ENCODE data around the gene NR5A2.

The NR5A2 gene

DNA sequence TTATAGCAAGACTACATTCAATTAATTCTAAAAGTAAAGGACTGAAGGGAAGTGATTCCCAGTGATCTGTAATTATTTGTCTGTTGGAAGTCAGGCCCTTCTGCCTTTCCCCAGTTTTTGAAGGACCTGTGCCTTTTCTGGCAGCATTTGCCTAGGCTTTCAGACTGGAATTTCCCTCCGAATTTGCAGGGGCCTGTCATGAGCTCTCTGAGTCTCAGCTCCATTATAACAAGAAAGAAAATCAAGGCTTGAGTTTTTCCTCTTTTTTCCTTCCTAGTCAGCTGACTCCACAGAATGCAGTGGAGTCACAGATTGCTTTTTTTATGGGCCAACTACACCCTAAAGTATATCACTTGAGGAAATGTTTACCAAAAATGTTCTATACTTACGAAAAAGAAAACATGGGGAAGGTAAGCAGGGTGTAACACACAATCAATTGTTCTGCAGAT, 1.1 kb downstream of the NR5A2 start:
- H3K9ac ChIP-seq, result peak overlapping the region; percentile 46; the same call in 1 of the 2 replicates
- peak overlapping the region; percentile 6; the same call in 1 of the 2 replicates for H3K27ac ChIP-seq
- H2AFZ ChIP-seq (ENCODE audit: low read depth), result peak overlapping the region; percentile 94

DNA sequence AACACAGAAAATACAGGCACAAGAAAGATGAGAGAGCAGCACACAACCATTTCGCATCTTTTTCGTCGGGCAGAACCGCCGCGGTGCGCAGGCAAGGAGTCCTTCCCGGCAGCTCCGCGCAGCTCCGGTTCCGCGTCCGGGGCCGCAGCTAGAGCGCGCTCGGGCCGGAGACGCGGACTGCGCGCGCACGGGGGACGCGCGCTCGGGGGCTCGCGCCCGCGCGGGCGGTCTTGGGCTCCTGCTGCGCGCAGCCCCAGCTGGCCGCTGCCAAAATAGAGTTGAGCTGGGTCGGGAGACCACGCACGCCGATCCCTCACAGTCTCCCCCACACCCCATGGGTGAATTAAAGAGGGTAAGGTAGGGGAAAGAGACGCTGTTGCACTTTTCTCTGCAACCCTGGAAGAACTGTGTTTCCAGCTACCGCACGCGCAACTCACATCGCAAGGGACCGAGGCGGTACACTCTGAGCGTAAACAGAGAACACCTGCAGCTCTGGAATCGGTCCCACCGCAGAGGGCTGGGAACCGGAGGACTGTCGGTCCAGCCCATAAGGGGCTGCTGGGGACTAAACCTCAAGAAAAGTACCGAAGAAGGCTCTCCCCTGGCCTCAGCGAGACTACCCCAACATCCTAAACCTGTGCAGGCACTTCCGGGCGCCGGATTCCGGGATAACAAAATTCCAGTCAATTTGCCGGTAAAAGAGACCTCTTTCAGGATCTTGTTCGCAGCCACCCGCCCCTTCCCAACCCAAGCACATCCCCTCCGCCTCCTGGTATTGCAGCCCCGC, 1.7 kb downstream of the NR5A2 start:
- Histone ChIP-seq H3K27ac (peak overlapping the region; percentile 6; the same call in 1 of the 2 replicates), H3K4me1 (ENCODE audit: low read depth, poor library complexity, severe bottlenecking) (peaks cover 16% of the 10 kb centered on the region), H3K79me2 (ENCODE audit: insufficient read depth, low read depth) (no peaks in the 10 kb centered on the region), H3K9ac (peak overlapping the region; percentile 46; the same call in 1 of the 2 replicates), H3K36me3 (ENCODE audit: insufficient read depth) (no peaks in the 10 kb centered on the region), H4K20me1 (ENCODE audit: insufficient read depth) (no peaks in the 10 kb centered on the region), H3K4me2 (peak overlapping the region; percentile 72), H3K4me3 (IDR thresholded peaks at IDR 0.05; ENCODE audit: insufficient read depth, low read depth, low read length) (peak overlapping the region; percentile 97), H2AFZ (ENCODE audit: low read depth) (peak overlapping the region; percentile 94), H3K27me3 (ENCODE audit: insufficient read depth, low read depth) (no peaks in the 10 kb centered on the region)
- TF ChIP-seq, protein P1, sequence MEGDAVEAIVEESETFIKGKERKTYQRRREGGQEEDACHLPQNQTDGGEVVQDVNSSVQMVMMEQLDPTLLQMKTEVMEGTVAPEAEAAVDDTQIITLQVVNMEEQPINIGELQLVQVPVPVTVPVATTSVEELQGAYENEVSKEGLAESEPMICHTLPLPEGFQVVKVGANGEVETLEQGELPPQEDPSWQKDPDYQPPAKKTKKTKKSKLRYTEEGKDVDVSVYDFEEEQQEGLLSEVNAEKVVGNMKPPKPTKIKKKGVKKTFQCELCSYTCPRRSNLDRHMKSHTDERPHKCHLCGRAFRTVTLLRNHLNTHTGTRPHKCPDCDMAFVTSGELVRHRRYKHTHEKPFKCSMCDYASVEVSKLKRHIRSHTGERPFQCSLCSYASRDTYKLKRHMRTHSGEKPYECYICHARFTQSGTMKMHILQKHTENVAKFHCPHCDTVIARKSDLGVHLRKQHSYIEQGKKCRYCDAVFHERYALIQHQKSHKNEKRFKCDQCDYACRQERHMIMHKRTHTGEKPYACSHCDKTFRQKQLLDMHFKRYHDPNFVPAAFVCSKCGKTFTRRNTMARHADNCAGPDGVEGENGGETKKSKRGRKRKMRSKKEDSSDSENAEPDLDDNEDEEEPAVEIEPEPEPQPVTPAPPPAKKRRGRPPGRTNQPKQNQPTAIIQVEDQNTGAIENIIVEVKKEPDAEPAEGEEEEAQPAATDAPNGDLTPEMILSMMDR (conservative IDR thresholded peaks at IDR 0.05; ENCODE audit: low read depth, low read length), result no peak

More for the DNA sequence above, 1.1 kb downstream of the NR5A2 start:
- Histone ChIP-seq H3K4me3 (IDR thresholded peaks at IDR 0.05; ENCODE audit: insufficient read depth, low read depth, low read length) (peak overlapping the region; percentile 97), H3K27me3 (ENCODE audit: insufficient read depth, low read depth) (no peaks in the 10 kb centered on the region), H4K20me1 (ENCODE audit: insufficient read depth) (no peaks in the 10 kb centered on the region), H3K36me3 (ENCODE audit: insufficient read depth) (no peaks in the 10 kb centered on the region), H3K4me1 (ENCODE audit: low read depth, poor library complexity, severe bottlenecking) (peaks cover 16% of the 10 kb centered on the region), H3K4me2 (peak overlapping the region; percentile 72), H3K79me2 (ENCODE audit: insufficient read depth, low read depth) (no peaks in the 10 kb centered on the region)
- TF ChIP-seq, protein P1 (conservative IDR thresholded peaks at IDR 0.05; ENCODE audit: low read depth, low read length), result no peak

DNA sequence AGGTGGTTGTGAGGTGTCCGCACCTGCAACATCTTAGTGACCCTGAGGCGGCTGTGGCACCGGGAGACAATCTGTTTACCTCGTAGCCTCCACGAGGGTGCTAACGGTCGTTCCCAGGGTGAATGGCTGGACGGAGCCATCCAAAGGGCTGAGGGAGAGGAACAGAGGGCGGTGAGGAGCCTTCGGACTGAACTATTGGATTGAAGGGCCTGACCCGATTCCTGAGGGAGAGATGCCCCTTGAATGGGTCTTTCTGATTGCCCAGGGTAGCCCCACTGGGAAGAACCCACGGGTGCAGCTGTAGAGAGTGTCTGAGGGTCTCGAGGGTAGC, 2.3 kb downstream of the NR5A2 start:
- H3K4me2 ChIP-seq, result peak overlapping the region; percentile 72

DNA sequence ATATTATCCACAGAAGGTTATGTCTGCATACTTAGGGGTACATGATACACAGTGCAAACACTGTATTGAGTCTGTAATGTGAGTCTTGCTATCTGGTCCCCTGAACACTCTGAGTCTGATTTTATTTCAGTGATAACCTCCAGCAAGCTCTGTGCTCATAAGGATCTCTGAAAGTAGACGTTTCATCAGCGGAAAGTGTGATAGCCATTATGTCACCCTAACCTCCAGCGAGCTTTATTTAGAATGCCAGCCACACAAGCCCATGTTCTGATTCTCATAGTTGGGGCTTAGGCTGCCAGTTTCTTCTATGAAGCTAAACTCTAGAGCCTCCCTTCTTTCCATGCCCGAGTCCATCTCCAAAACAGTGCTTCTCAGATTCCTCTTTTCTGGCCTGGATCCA, 3.3 kb downstream of the NR5A2 start:
- H2AFZ ChIP-seq (ENCODE audit: low read depth), result no peak overlapping the region
- TF ChIP-seq, protein P1 (conservative IDR thresholded peaks at IDR 0.05; ENCODE audit: low read depth, low read length), result no peak
- H3K4me3 ChIP-seq (IDR thresholded peaks at IDR 0.05; ENCODE audit: insufficient read depth, low read depth, low read length), result no peak overlapping the region
- H3K27ac ChIP-seq, result no peak overlapping the region
- H3K4me1 ChIP-seq (ENCODE audit: low read depth, poor library complexity, severe bottlenecking), result peaks cover 16% of the 10 kb centered on the region
- no peaks in the 10 kb centered on the region for H3K36me3 ChIP-seq (ENCODE audit: insufficient read depth)
- H4K20me1 ChIP-seq (ENCODE audit: insufficient read depth), result no peaks in the 10 kb centered on the region
- H3K79me2 ChIP-seq (ENCODE audit: insufficient read depth, low read depth), result no peaks in the 10 kb centered on the region
- H3K4me2 ChIP-seq, result no peak overlapping the region
- no peak overlapping the region for H3K9ac ChIP-seq
- H3K27me3 ChIP-seq (ENCODE audit: insufficient read depth, low read depth), result no peaks in the 10 kb centered on the region

More for the DNA sequence above, 2.3 kb downstream of the NR5A2 start:
- Histone ChIP-seq H3K36me3 (ENCODE audit: insufficient read depth) (no peaks in the 10 kb centered on the region), H2AFZ (ENCODE audit: low read depth) (peak overlapping the region; percentile 94), H3K9ac (peak overlapping the region; percentile 46; the same call in 1 of the 2 replicates), H3K79me2 (ENCODE audit: insufficient read depth, low read depth) (no peaks in the 10 kb centered on the region), H4K20me1 (ENCODE audit: insufficient read depth) (no peaks in the 10 kb centered on the region), H3K4me1 (ENCODE audit: low read depth, poor library complexity, severe bottlenecking) (peaks cover 16% of the 10 kb centered on the region), H3K27me3 (ENCODE audit: insufficient read depth, low read depth) (no peaks in the 10 kb centered on the region), H3K27ac (no peak overlapping the region), H3K4me3 (IDR thresholded peaks at IDR 0.05; ENCODE audit: insufficient read depth, low read depth, low read length) (no peak overlapping the region)
- TF ChIP-seq, protein P1 (conservative IDR thresholded peaks at IDR 0.05; ENCODE audit: low read depth, low read length), result no peak

Measured in KMS-11 (cell line).